Superior temporal gyrus (tissue), 1 donor: ENCODE measurements around the gene FAM200C.

ENCODE experiments used
- DNase-seq: peaks from one replicate; pipeline ENCODE4 v3.0.0-alpha.2; 2016; ENCODE audit errors: extremely low spot score

The FAM200C gene

DNA sequence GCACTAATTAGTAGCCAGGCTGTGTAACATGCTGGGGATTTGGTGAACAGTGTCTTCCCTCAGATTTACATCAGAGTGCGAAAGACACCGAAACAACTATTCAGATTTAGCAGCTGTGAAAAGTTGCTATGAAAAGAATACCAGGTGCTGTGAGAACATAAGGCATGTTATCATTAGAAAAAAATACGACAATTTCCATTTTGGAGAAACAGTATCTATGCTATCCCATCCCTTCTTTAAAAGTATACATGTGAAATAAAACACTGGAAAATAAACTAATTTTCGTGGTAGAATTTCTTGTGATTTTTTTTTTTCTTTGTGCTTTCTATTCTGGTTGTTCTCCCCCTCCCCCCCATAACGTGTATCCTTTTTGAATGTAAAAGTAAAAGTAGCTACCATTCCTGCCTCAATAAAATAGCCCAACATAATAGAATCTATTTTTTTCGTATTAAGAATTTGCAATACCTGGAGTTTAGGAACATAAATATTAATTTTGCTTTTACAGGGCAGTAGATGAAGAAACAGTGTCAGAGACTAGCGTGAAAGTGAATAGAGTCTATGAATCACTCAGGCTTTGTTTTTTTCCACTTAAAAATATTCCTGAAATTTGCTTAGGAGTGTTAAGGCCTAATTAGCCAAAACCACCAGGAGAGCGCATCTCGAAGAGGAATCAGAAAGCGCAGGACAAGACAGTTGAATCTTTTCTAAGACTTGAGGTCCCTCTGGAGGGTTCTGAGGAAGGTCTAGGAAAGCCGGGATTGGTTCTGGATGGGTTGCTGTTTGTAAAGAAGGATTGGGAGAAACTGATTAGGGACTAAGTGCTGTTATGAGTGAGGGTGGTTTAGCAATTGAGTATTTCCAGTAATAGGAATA lies 19.8 kb upstream of the FAM200C start:
- DNase-seq = peak; percentile 26

DNA sequence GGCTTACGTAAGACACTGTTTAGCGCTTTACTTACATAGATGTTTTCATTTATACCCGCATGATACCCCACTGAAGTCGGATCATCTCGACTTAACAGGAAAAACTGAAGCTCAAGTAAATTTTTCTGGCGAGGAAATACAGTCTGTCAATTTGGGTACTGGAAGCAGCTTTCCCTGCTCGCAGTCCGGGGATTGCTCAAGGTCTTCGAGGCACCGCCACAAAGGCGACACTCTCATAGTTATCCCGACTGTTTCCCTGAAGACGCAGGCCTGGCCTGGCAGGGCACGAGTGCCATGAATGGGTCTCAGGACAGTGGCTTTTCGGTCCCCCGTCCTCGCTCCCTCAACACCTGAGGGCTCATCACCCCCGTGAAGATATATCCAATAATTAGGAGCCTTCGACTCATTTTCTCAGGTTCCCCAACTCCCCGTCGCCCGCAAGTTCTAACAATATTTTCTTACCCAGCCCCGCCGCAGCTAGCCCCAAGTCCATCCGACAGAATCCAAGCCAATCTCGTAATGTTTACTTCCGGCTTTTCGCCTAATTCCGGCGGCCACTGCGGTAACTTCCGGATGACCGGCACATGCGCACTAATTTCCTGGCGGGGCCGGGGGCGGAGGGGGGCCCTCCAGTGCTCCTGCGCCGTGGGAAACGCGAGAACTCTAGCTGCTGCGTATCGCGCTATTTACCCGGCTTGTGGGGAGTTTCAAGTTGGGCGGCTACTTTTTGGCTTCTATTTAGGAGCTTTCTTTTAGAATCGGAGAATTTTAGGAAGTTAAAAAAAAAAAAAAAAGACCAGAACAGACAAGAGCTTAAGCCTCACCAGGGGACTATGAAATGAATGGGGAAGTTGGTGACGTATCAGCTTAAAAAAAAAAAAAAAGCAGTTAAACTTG lies 19.0 kb upstream of the FAM200C start, which contains the start of gene SLU7:
Gene SLU7 (minus strand): TSS at position 521 of the 897 bp plus-strand sequence. CDS start 3,787 bp downstream, outside the sequence.
- DNase-seq = peak; percentile 92

DNA sequence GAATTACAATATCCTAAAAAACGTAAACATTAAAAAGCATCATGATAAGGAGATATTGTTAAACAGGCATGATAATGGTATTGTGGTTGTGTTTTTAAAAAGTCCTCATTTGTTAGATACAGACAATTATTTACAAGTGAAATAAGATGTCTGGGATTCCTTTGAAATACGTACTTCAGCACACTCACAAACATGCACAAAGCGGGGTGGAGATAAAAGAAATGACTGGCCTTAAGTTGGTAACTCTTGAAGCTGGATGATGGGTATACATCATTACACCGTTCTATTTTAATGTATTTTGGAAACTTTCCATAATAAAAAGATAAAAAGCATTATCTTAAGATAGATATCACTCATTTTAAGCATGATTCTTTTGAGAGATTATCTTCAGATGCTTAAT lies 1.0 kb downstream of the FAM200C start:
- no peak for DNase-seq

- no peak for DNase-seq
These were observed 2.4 kb downstream of the FAM200C start for GRCh38 chr5:160397492-160397891.

- DNase-seq = no peak
These were observed 4.7 kb downstream of the FAM200C start for GRCh38 chr5:160395111-160395510.

DNA sequence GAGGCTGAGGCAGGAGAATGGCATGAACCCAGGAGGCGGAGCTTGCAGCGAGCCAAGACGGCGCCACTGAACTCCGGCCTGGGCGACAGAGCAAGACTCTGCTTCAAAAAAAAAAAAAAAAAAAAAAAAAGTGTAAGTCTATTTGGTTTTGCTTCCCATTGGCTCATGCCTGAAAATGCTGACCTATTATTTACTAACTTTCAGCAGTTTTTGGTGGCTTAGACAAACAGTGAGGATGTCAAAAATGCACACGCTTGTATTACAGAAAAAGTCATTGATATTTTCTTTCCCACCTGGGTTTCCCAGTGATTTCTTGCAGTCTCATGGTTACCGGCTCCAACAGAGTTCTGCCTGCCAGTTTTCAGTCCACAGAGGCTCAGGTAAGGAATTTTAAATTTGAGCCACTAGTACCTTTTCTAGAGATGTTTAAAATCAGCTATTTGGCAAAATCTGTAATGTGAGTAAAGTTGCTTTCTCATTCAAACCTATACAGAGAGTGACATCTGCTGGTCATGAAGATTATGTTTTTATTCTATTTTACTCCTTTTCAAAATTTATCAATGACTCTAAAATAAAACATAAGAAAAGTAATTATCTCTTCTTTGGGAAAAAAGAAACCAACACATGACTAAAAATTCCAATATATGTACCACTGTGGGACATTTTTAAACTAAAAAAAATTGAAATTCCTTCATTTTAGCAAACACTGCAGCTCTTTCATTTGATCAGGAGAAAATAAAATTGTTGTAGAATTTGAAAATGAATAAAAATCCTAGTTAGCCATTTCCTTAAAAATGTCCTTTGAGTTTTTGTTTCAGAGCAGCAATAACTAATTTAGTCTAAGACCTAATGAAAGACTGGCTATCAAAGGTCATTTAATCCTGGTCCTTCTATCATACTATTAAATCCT lies 8.8 kb downstream of the FAM200C start:
- DNase-seq = peak; percentile 69

DNA sequence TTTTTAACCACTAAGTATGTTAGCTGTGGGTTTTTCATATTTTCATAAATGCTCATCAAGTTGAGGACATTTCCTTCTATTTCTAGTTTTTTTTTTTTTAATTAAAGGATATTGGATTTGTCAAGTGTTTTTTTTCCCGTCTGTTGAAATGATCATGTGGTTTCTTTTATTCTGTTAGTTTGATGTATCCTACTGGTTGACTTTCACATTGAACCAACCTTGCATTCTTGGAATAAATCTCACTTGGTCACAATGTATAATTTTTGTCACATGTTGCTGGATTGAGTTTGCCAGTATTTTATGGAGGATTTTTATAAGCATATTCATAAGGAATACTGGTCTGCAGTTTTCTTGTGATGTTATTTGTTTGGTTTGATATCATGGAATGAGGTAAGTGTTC lies 12.4 kb downstream of the FAM200C start:
- DNase-seq = no peak

DNA sequence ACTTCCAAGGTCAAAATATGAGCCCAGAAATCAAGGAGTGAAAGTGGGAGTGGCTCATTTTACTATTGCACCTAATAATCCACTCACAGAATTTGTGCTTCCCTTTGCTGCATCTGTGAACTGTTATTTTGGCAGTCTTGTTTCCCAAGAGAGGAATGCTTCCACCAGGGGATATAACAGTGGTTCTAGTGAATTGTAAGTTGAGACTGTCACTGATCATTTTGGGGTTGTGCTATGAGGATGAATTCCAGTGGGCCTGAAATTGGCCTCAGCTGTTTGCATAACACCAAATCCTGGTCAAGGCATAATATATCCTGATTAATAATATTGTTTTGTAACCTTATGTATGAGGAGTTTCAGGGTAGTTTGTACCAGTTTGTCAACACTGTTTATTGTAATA lies 14.4 kb downstream of the FAM200C start:
- DNase-seq = no peak

GRCh38 chr5:160384681-160385080 lies 15.2 kb downstream of the FAM200C start:
- no peak for DNase-seq

DNA sequence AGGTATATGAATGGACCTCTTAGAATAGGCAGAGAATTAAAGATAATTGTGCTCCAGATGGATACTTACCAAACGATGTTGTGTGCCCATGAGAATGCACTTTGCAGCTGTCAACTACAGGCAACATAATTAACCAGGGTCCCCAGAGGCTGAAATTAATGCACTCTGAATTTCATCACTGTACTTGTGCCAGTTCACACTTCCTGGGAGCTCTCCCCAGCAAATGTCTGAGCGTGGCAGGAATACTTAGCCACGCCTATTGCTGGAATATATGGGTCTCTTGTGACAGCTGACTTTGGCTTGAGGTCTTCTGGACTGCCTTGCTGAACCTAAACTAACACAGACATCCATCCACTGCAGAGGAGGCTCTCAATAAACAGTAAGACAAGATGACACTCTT lies 17.5 kb downstream of the FAM200C start:
- DNase-seq = no peak

- DNase-seq = no peak
These were observed 19.8 kb downstream of the FAM200C start for GRCh38 chr5:160380041-160380440.

DNA sequence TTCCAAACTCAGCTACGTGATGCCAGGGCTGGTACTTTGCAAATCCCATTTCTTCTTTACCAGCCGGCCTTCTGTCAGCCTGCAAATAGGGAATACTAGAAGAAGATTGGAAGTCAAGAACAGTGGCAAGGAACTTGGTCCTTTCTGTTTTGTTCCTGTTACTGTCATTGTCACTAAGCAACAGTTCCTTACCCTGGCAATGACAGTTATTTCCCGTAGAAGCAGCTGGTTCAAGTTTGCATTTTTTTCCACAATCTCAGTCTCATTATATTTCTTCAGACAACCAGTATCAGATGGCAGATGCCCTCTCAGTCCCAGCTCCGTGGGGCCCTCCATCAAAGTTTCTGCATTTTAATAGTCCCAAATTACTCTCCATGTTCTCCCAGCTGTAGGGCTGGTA lies 20.3 kb downstream of the FAM200C start:
- no peak for DNase-seq

- DNase-seq = no peak
These were observed 21.5 kb downstream of the FAM200C start for GRCh38 chr5:160378330-160378729.

DNA sequence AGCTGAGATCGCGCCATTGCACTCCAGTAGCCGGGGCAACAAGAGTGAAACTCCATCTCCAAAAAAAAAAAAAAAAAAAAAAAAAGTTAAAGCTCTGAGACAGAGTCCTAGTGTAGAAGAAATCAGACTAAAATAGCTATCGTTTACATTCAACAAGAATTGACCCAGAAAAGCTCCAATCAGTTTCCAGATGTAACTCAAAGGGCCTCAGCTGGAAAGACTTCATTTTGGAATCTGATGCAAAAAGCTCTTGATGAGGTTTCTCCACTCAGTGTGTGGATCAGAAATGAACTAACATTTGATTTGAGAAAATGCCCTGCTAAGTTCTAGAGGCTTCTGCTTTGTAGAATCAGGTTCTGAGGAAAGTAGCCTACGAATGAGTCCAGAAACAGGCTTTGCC lies 22.2 kb downstream of the FAM200C start:
- DNase-seq = peak; percentile 17

- DNase-seq = no peak
These were observed 23.4 kb downstream of the FAM200C start for GRCh38 chr5:160376416-160376815.

DNA sequence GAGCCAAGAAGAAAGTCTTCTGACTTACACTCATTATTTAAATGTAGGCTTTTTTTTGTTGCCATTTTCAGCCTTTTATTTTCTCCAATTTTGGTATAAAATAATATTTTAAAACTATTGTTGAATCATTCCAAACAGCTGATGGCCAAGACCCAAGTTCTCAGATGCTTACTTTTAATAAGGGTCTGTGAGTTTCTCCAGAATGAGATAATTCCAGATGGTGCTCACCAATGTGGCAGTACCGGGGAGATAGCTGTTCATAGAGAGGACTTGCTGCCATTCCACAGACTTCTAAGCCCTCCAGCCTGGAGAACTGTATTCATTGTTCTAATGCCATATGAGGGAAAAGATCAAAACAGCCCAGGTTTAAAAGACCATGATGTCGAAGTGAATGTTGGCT lies 24.2 kb downstream of the FAM200C start:
- no peak for DNase-seq

DNA sequence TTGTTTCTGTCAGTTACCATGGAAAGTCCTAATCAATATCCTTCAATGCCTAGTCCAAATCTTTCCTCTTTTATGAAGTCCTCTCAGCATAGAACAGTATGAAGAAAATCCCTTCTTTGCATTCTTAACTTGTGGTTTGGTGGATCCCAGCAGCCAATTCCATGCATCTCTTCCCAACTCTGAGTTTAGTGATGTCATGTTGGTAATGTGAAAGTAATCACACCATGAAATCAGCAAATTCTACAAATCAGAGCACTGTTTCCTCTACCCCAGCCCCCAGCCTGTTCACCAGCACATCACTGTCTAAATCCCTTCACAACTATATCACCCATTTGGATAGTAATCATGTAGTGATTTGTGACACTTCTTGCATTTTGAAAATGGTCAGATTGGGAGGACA lies 24.7 kb downstream of the FAM200C start:
- no peak for DNase-seq

- no peak for DNase-seq
These were observed 28.6 kb downstream of the FAM200C start for GRCh38 chr5:160371294-160371693.

DNA sequence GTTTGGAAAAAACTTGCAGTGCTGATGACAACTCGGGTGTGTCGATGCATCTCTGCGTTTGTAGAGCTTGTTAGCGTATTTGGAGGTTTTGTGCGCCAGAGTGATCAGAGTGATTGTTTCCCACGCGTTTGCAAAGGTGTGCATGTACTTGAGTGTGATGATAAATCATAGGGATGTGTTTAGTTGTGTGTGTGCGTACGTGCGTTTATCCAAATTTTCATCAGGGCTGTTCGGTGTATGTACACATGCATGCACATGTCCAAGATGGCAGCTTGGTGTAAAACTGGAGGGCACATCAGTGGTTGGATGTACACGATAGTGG lies 29.2 kb downstream of the FAM200C start:
- DNase-seq = no peak

- DNase-seq = peak; percentile 62
These were observed 29.7 kb downstream of the FAM200C start, which contains the start of gene C1QTNF2 for GRCh38 chr5:160369990-160370712. Gene C1QTNF2 (minus strand): TSS chr5:160370626. CDS start chr5:160355011, 15,615 bp downstream.

DNA sequence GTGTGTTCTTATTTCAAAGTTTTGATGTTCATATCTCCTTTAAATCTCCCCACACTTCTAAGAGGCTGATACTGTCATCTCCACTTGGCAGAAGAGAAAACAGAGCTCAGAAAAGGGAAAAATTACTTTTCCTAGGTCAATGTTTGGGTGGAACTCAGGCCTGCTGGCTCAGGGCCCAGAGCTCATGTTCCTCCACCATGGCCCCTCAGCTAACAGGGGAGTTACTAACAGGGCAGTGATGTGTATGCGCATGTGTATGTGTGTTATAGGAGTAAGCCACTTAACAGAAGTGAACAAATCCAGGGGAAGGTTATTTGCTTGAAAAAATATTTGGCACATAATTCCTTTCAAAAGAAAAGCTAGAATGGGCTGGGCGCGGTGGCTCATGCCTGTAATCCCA lies 32.0 kb downstream of the FAM200C start:
- no peak for DNase-seq
